DMS114 treated with DMSO at 0.1 percent for 48 hours (cell line): Measurements from ENCODE around the gene CDYL2.

ENCODE experiments used
- DNase-seq: peaks from one replicate; lab custom pipeline; 2025; ENCODE audit not compliant: unreplicated experiment; lab: John Stamatoyannopoulos, UW

CDYL2 gene

GRCh38 chr16:80710918-80711317 lies 93.5 kb downstream of the CDYL2 start:
- DNase-seq: no peak

GRCh38 chr16:80708823-80709222 lies 95.6 kb downstream of the CDYL2 start:
- no peak for DNase-seq

GRCh38 chr16:80707686-80708085 lies 96.7 kb downstream of the CDYL2 start:
- no peak for DNase-seq

- no peak for DNase-seq
Measured at GRCh38 chr16:80705596-80705995, 98.8 kb downstream of the CDYL2 start.

GRCh38 chr16:80704751-80705505 lies 99.5 kb downstream of the CDYL2 start:
- DNase-seq: no peak

GRCh38 chr16:80703131-80704071 lies 101.0 kb downstream of the CDYL2 start:
- no peak for DNase-seq

GRCh38 chr16:80702696-80703095 lies 101.7 kb downstream of the CDYL2 start:
- DNase-seq: no peak

GRCh38 chr16:80700558-80700957 lies 103.8 kb downstream of the CDYL2 start:
- DNase-seq: no peak

GRCh38 chr16:80695020-80695419 lies 109.4 kb downstream of the CDYL2 start:
- DNase-seq: no peak

- no peak for DNase-seq
Measured at GRCh38 chr16:80693553-80693952, 110.8 kb downstream of the CDYL2 start.

- DNase-seq: no peak
Measured at GRCh38 chr16:80692270-80692669, 112.1 kb downstream of the CDYL2 start.

- no peak for DNase-seq
Measured at GRCh38 chr16:80691111-80691741, 113.2 kb downstream of the CDYL2 start.

GRCh38 chr16:80689487-80689886 lies 114.9 kb downstream of the CDYL2 start:
- no peak for DNase-seq

GRCh38 chr16:80687606-80688005 lies 116.8 kb downstream of the CDYL2 start:
- DNase-seq: no peak

GRCh38 chr16:80684906-80685305 lies 119.5 kb downstream of the CDYL2 start:
- DNase-seq: no peak

GRCh38 chr16:80684136-80684765 lies 120.1 kb downstream of the CDYL2 start:
- DNase-seq: no peak

GRCh38 chr16:80683646-80684045 lies 120.8 kb downstream of the CDYL2 start:
- DNase-seq: no peak

GRCh38 chr16:80682421-80683070 lies 121.9 kb downstream of the CDYL2 start:
- no peak for DNase-seq

GRCh38 chr16:80681436-80681835 lies 123.0 kb downstream of the CDYL2 start:
- DNase-seq: no peak

GRCh38 chr16:80680839-80681238 lies 123.6 kb downstream of the CDYL2 start:
- DNase-seq: no peak

- DNase-seq: no peak
Measured at GRCh38 chr16:80680046-80680445, 124.4 kb downstream of the CDYL2 start.
